IMR-90 (cell line): ENCODE data around the gene ADGRG4. TPM values are rescaled to one million over a fixed set of nuclear protein-coding genes. Genes with fewer than 3 reads are reported as not detected.

Experiments used
- ATAC-seq: fragments of 200-7000 bp; cut with Tn5 transposase; 2 replicates; pipeline ENCODE4 v1.9.1; 2020; ENCODE audit warnings: low read depth, mild to moderate bottlenecking, moderate library complexity
- BruUV-seq: library from RNA; stranded (reverse); fragments of 400-500 nt; replicated peaks from 2 replicates; lab custom pipeline; 2021; lab: Mats Ljungman, UMichigan
- CTCF ChIA-PET: fragments of 300-600 bp; formaldehyde crosslinking; extraction: SDS; loops from one replicate; lab custom pipeline; 2021; ENCODE audit warnings: antibody characterized with exemption; lab: Yijun Ruan, JAX
- POLR2A ChIA-PET: fragments of 300-600 bp; sonication (Branson Sonifier 250); formaldehyde crosslinking; loops from one replicate; lab custom pipeline; 2022; ENCODE audit warnings: antibody characterized with exemption; ENCODE audit not compliant: unreplicated experiment; lab: Charles Lee
- DNase-seq: peaks from one replicate; pipeline ENCODE4 v3.0.0; 2013
- H2AFZ ChIP-seq: replicated peaks from 2 replicates; pipeline ENCODE3; 2013; ENCODE audit warnings: low read length, mild to moderate bottlenecking; ENCODE audit not compliant: poor library complexity
- H2AK5ac ChIP-seq: 2 replicates; pipeline ENCODE4 v1.6.1; 2013; ENCODE audit warnings: low read depth, low read length, inconsistent platforms
- H2AK9ac ChIP-seq: replicated peaks from 2 replicates; pipeline ENCODE3; 2013; ENCODE audit warnings: mild to moderate bottlenecking, low read depth, low read length, moderate library complexity; ENCODE audit not compliant: poor library complexity
- H2BK120ac ChIP-seq: 2 replicates; pipeline ENCODE4 v1.6.1; 2013; ENCODE audit warnings: low read depth, low read length, inconsistent platforms
- H2BK15ac ChIP-seq: 3 replicates; pipeline ENCODE4 v1.6.1; 2013; ENCODE audit warnings: low read depth, low read length, inconsistent platforms
- H2BK20ac ChIP-seq: 2 replicates; pipeline ENCODE4 v1.6.1; 2013; ENCODE audit warnings: low read depth, mild to moderate bottlenecking, inconsistent platforms, low read length, moderate library complexity
- H2BK5ac ChIP-seq: 2 replicates; pipeline ENCODE4 v1.6.1; 2013; ENCODE audit warnings: mild to moderate bottlenecking, low read depth, low read length, inconsistent platforms; ENCODE audit not compliant: poor library complexity, severe bottlenecking
- H3K14ac ChIP-seq: replicated peaks from 2 replicates; pipeline ENCODE4 v1.6.1; 2013; ENCODE audit warnings: low read depth, low read length, inconsistent platforms
- H3K18ac ChIP-seq: 2 replicates; pipeline ENCODE4 v1.6.1; 2013; ENCODE audit warnings: low read depth, low read length, control low read depth
- H3K23ac ChIP-seq: 2 replicates; pipeline ENCODE4 v1.6.1; 2013; ENCODE audit warnings: low read depth, low read length, inconsistent platforms
- H3K27ac ChIP-seq: 2 replicates; pipeline ENCODE4 v1.5.1; 2013; ENCODE audit warnings: mild to moderate bottlenecking, control low read depth, low read length; ENCODE audit not compliant: insufficient read depth
- H3K27me3 ChIP-seq: 2 replicates; pipeline ENCODE4 v1.6.1; 2013; ENCODE audit warnings: low read length; ENCODE audit not compliant: control insufficient read depth, insufficient read depth
- H3K36me3 ChIP-seq: 2 replicates; pipeline ENCODE4 v1.6.1; 2013; ENCODE audit warnings: low read length, mixed read lengths; ENCODE audit not compliant: control insufficient read depth, insufficient read depth
- H3K4ac ChIP-seq: 2 replicates; pipeline ENCODE4 v1.6.1; 2013; ENCODE audit warnings: low read depth, low read length, inconsistent platforms
- H3K4me1 ChIP-seq: 2 replicates; pipeline ENCODE4 v1.6.1; 2013; ENCODE audit warnings: low read length, mixed read lengths; ENCODE audit not compliant: control insufficient read depth, insufficient read depth
- H3K4me2 ChIP-seq: 2 replicates; pipeline ENCODE4 v1.6.1; 2013; ENCODE audit warnings: low read depth, mild to moderate bottlenecking, control low read depth, low read length, moderate library complexity
- H3K4me3 ChIP-seq: 2 replicates; pipeline ENCODE4 v1.5.1; 2013; ENCODE audit warnings: low read depth, mild to moderate bottlenecking, control low read depth, low read length, moderate library complexity; ENCODE audit not compliant: insufficient read depth
- H3K56ac ChIP-seq: 2 replicates; pipeline ENCODE4 v1.6.1; 2013; ENCODE audit warnings: low read length, inconsistent platforms; ENCODE audit not compliant: insufficient read depth; ENCODE audit errors: extremely low read depth
- H3K79me1 ChIP-seq, 2 experiments: 2 replicates each; pipeline ENCODE4 v1.6.1; 2013; ENCODE audit warnings: low read length in 2 of 2, inconsistent platforms in 1 of 2, low read depth in 1 of 2
- H3K9ac ChIP-seq: 2 replicates; pipeline ENCODE4 v1.6.1; 2013; ENCODE audit warnings: low read depth, low read length, control low read depth
- H3K9me1 ChIP-seq: 2 replicates; pipeline ENCODE4 v1.6.1; 2013; ENCODE audit warnings: low read length, inconsistent platforms; ENCODE audit not compliant: insufficient read depth
- H3K9me3 ChIP-seq: 2 replicates; pipeline ENCODE4 v1.6.1; 2013; ENCODE audit warnings: low read length; ENCODE audit not compliant: control insufficient read depth, insufficient read depth
- H4K20me1 ChIP-seq: 2 replicates; pipeline ENCODE4 v1.6.1; 2013; ENCODE audit warnings: low read length, inconsistent platforms; ENCODE audit not compliant: insufficient read depth
- H4K5ac ChIP-seq: 2 replicates; pipeline ENCODE4 v1.6.1; 2013; ENCODE audit warnings: mild to moderate bottlenecking, low read depth, low read length, control low read depth
- H4K8ac ChIP-seq, 2 experiments: 2 replicates each; pipeline ENCODE4 v1.6.1; 2013; ENCODE audit warnings: low read depth in 2 of 2, low read length in 2 of 2, control low read depth in 1 of 2, inconsistent platforms in 1 of 2
- H4K91ac ChIP-seq: 2 replicates; pipeline ENCODE4 v1.6.1; 2013; ENCODE audit warnings: low read depth, low read length, inconsistent platforms; ENCODE audit not compliant: insufficient read depth
- CHD1 ChIP-seq: IDR thresholded peaks from 2 replicates; pipeline ENCODE4 v1.6.1; 2012; ENCODE audit warnings: low read depth, low read length, improper control_type of control experiment
- CTCF ChIP-seq: conservative IDR thresholded peaks from 2 replicates; pipeline ENCODE4 v1.5.1; 2012; ENCODE audit warnings: mild to moderate bottlenecking, low read depth, low read length, improper control_type of control experiment
- ELK1 ChIP-seq: fragments of 150-350 bp; IDR thresholded peaks from 2 replicates; pipeline ENCODE4 v1.6.1; 2016; ENCODE audit warnings: low read depth, mild to moderate bottlenecking, low read length, moderate library complexity, borderline replicate concordance
- FOS ChIP-seq: fragments of 150-350 bp; IDR thresholded peaks from 2 replicates; pipeline ENCODE4 v1.6.1; 2016; ENCODE audit warnings: low read depth, low read length
- MXI1 ChIP-seq: IDR thresholded peaks from 2 replicates; pipeline ENCODE4 v1.6.1; 2012; ENCODE audit warnings: low read depth, mild to moderate bottlenecking, low read length, moderate library complexity, borderline replicate concordance
- NFE2L2 ChIP-seq: fragments of 150-350 bp; IDR thresholded peaks from 2 replicates; pipeline ENCODE4 v1.6.1; 2016; ENCODE audit warnings: low read depth, mild to moderate bottlenecking, low read length
- POLR2A ChIP-seq: IDR thresholded peaks from 2 replicates; pipeline ENCODE4 v1.6.1; 2012; ENCODE audit warnings: mild to moderate bottlenecking, low read depth, low read length
- SMC3 ChIP-seq: fragments of 150-350 bp; IDR thresholded peaks from 2 replicates; pipeline ENCODE4 v1.6.1; 2016; ENCODE audit warnings: low read depth, mild to moderate bottlenecking, antibody characterized with exemption, low read length, moderate library complexity
- USF2 ChIP-seq: fragments of 150-350 bp; IDR thresholded peaks from 2 replicates; pipeline ENCODE4 v1.6.1; 2017; ENCODE audit warnings: mild to moderate bottlenecking, antibody characterized with exemption, low read length, low read depth
- WGBS, 2 experiments: methylation state at CpG; one replicate each; pipeline versions ENCODE4 v1.1.5 to v1.1.7; 2013; ENCODE audit warnings: missing lambda C conversion rate in 2 of 2; ENCODE audit not compliant: insufficient read length in 1 of 2; ENCODE audit errors: extremely low coverage in 2 of 2; 5-methylcytosine and 5-hydroxymethylcytosine counted together
- dilution Hi-C: fragments of 300-500 bp; cut with HindIII; formaldehyde crosslinking; loops from one replicate; pipeline ENCODE4 v1.14.3; 2018; ENCODE audit warnings: low sequenced_read_pairs; ENCODE audit not compliant: unreplicated experiment
- in situ Hi-C: fragments of 300-500 bp; cut with MboI; formaldehyde crosslinking; loops from 3 replicates; pipeline ENCODE4 v1.14.3; 2019; ENCODE audit warnings: low sequenced_read_pairs, inconsistent platforms, mixed read lengths
- intact Hi-C: fragments of 100-400 bp; cut with micrococcal nuclease; formaldehyde crosslinking; loops from 2 replicates; pipeline ENCODE4 v1.10.0; 2022
- polyA plus RNA-seq, 3 experiments: library from polyadenylated mRNA; depleted of rRNA; stranded (reverse); fragments of >200 nt; gene quantifications; 2 replicates each; pipeline ENCODE4 v1.2.3, GENCODE V29; 2012; ENCODE audit warnings: low replicate concordance in 1 of 3
- total RNA-seq: library from RNA; depleted of rRNA; stranded (reverse); fragments of >200 nt; gene quantifications from 2 replicates; pipeline ENCODE4 v1.2.3, GENCODE V29; 2012

The ADGRG4 gene
- total and polyA plus RNA-seq, 2 of the 4 experiments (the other 2 are of a cell fraction), result under 0.01 TPM; not detected in 1

GRCh38 chrX:136275553-136275952 is 25.2 kb upstream of the ADGRG4 start:
- H3K4ac ChIP-seq, result no peak overlapping the region
- H4K91ac ChIP-seq, result no peak overlapping the region
- H4K20me1 ChIP-seq, result no peaks in the 10 kb centered on the region
- no peak overlapping the region for H3K56ac ChIP-seq
- BruUV-seq, result no TSS peak
- no peak overlapping the region for H3K14ac ChIP-seq
- no peak overlapping the region for H3K18ac ChIP-seq
- DNase-seq (no peak), ATAC-seq (no peak)
- no peak overlapping the region for H2BK15ac ChIP-seq
- H2BK5ac ChIP-seq, result no peak overlapping the region
- H2AK9ac ChIP-seq, result no peak overlapping the region
- no peak for TF ChIP-seq FOS
- TF ChIP-seq NFE2L2, result no peak
- TF ChIP-seq ELK1, result no peak
- no peak for TF ChIP-seq USF2
- TF ChIP-seq SMC3, result no peak
- TF ChIP-seq POLR2A, result no peak
- no peak for TF ChIP-seq MXI1
- TF ChIP-seq CHD1, result no peak
- TF ChIP-seq CTCF, result no peak
- CTCF ChIA-PET, result no interaction called here
- H3K36me3 ChIP-seq, result no peaks in the 10 kb centered on the region
- POLR2A ChIA-PET, result no interaction called here
- no peaks in the 10 kb centered on the region for H3K4me1 ChIP-seq
- in situ Hi-C loops, result no loop called here
- H2AFZ ChIP-seq, result no peak overlapping the region
- H3K27ac ChIP-seq, result no peak overlapping the region
- dilution Hi-C loops, result no loop called here
- no peak overlapping the region for H3K23ac ChIP-seq
- H2AK5ac ChIP-seq, result no peak overlapping the region
- no peaks in the 10 kb centered on the region for H3K79me1 ChIP-seq
- no peak overlapping the region for H3K4me3 ChIP-seq
- H3K27me3 ChIP-seq, result peaks cover 6% of the 10 kb centered on the region; the same call in 1 of the 2 replicates
- WGBS, 2 experiments, result 17% methylated on average over 1 of the region's 4 CpGs; no CpG with 5 or more reads in 1 of the 2 experiments
- H3K9me3 ChIP-seq, result no peaks in the 10 kb centered on the region
- no peak overlapping the region for H2BK20ac ChIP-seq
- no peak overlapping the region for H3K9ac ChIP-seq
- intact Hi-C loops, result no loop called here
- H3K9me1 ChIP-seq, result no peaks in the 10 kb centered on the region
- H3K4me2 ChIP-seq, result no peak overlapping the region
- no peak overlapping the region for H4K8ac ChIP-seq
- no peak overlapping the region for H2BK120ac ChIP-seq
- no peak overlapping the region for H4K5ac ChIP-seq
